ENCODE data around the gene ERO1A.

The ERO1A gene, protein sequence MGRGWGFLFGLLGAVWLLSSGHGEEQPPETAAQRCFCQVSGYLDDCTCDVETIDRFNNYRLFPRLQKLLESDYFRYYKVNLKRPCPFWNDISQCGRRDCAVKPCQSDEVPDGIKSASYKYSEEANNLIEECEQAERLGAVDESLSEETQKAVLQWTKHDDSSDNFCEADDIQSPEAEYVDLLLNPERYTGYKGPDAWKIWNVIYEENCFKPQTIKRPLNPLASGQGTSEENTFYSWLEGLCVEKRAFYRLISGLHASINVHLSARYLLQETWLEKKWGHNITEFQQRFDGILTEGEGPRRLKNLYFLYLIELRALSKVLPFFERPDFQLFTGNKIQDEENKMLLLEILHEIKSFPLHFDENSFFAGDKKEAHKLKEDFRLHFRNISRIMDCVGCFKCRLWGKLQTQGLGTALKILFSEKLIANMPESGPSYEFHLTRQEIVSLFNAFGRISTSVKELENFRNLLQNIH

GRCh38 chr14:52695481-52696091 lies at the start of gene ERO1A:
Gene ERO1A, minus strand, starts transcription at chr14:52695558. Its CDS starts 77 bp downstream, at chr14:52695481.
- peak; percentile 80 for DNase-seq (ENCODE audit: extremely low spot score)
- TF ChIP-seq CTCF (IDR thresholded peaks at IDR 0.05; ENCODE audit: control extremely low read depth, extremely low read depth, low read depth, missing control alignments): peak; percentile 26
- ChIA-PET POLR2A (interaction anchor here (0.5 kb wide), 1 partner anchor 37 kb away, joined by 4 read pairs; no protein-coding TSS in a partner anchor), CTCF (interaction anchor here (0.9 to 1.0 kb wide), 2 partner anchors 9 to 24 kb away, joined by 3 to 4 read pairs; no protein-coding TSS in a partner anchor)

- ChIA-PET CTCF (interaction anchor here (1.2 to 1.8 kb wide), 5 partner anchors 10 to 17 kb away, joined by 3 to 6 read pairs (median 4); no protein-coding TSS in a partner anchor), POLR2A (no interaction called here)
- peak; percentile 15 for DNase-seq (ENCODE audit: extremely low spot score)
- TF ChIP-seq CTCF (IDR thresholded peaks at IDR 0.05; ENCODE audit: control extremely low read depth, extremely low read depth, low read depth, missing control alignments): no peak
Observed at GRCh38 chr14:52741865-52742264, 46.5 kb upstream of the ERO1A start.

- no peak for DNase-seq (ENCODE audit: extremely low spot score)
- ChIA-PET POLR2A (no interaction called here), CTCF (interaction anchor here (0.9 to 1.8 kb wide), 2 partner anchors 16 to 28 kb away, joined by 3 to 4 read pairs; no protein-coding TSS in a partner anchor)
- no peak for TF ChIP-seq CTCF (IDR thresholded peaks at IDR 0.05; ENCODE audit: control extremely low read depth, extremely low read depth, low read depth, missing control alignments)
Observed at GRCh38 chr14:52740751-52741150, 45.4 kb upstream of the ERO1A start.

GRCh38 chr14:52738409-52738808 lies 43.1 kb upstream of the ERO1A start:
- CTCF ChIA-PET: interaction anchor here (1.2 kb wide), 1 partner anchor 21 kb away, joined by 3 read pairs; no protein-coding TSS in a partner anchor
- DNase-seq (ENCODE audit: extremely low spot score): no peak
- POLR2A ChIA-PET: no interaction called here
- TF ChIP-seq CTCF (IDR thresholded peaks at IDR 0.05; ENCODE audit: control extremely low read depth, extremely low read depth, low read depth, missing control alignments): no peak

- TF ChIP-seq CTCF (IDR thresholded peaks at IDR 0.05; ENCODE audit: control extremely low read depth, extremely low read depth, low read depth, missing control alignments): no peak
- DNase-seq (ENCODE audit: extremely low spot score): no peak
- CTCF ChIA-PET: interaction anchor here (0.8 to 1.6 kb wide), 4 partner anchors 8 to 75 kb away, joined by 3 to 4 read pairs (median 4); no protein-coding TSS in a partner anchor
- POLR2A ChIA-PET: no interaction called here
Observed at GRCh38 chr14:52735921-52736489, 40.6 kb upstream of the ERO1A start.

DNA sequence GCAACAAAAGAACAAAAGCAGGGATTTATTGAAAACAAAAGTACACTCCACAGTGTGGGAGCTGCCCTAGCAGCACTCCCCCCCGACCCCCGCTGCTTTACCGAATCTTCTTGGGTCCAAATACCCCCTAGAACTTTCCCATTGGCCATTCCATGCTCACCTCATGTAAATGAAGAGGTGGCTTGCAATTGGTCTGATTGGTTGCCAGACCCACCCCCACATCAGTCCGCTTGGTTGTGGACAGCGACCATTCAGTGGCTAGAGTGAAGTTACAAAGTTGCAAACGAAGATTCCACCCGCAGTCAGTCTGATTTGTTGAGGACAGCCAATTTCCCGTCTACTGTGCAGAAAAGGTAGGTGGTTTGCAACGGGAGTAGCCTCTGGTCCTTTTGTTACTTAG lies 38.5 kb upstream of the ERO1A start:
- DNase-seq (ENCODE audit: extremely low spot score): no peak
- CTCF ChIA-PET: interaction anchor here (1.0 kb wide), 1 partner anchor 9 kb away, joined by 4 read pairs; no protein-coding TSS in a partner anchor
- no peak for TF ChIP-seq CTCF (IDR thresholded peaks at IDR 0.05; ENCODE audit: control extremely low read depth, extremely low read depth, low read depth, missing control alignments)
- POLR2A ChIA-PET: no interaction called here
